Ecto neural progenitor cell (in vitro differentiated cells): Measurements from ENCODE around the gene IGSF11.
"Not testable (repeated sequence)": the region's sequence is repeated elsewhere in the genome, so short reads cannot be mapped to it uniquely, and the experiment has no call there.

Source experiments
- DNase-seq: peaks from one replicate; pipeline ENCODE4 v3.0.0-alpha.2; 2018; ENCODE audit warnings: low spot score

Gene IGSF11

GRCh38 chr3:119034256-119035013, at the start of gene IGSF11:
IGSF11 (minus strand) TSS chr3:119034846; CDS start chr3:119034582, 264 bp downstream.
- DNase-seq: peak; percentile 89

- DNase-seq: no peak
Measured at GRCh38 chr3:119080364-119080763, 45.7 kb upstream of the IGSF11 start.

- DNase-seq: no peak
Measured at GRCh38 chr3:119073258-119074001, 38.8 kb upstream of the IGSF11 start.

GRCh38 chr3:119072451-119072850, 37.8 kb upstream of the IGSF11 start:
- not testable (repeated sequence) for DNase-seq

DNA sequence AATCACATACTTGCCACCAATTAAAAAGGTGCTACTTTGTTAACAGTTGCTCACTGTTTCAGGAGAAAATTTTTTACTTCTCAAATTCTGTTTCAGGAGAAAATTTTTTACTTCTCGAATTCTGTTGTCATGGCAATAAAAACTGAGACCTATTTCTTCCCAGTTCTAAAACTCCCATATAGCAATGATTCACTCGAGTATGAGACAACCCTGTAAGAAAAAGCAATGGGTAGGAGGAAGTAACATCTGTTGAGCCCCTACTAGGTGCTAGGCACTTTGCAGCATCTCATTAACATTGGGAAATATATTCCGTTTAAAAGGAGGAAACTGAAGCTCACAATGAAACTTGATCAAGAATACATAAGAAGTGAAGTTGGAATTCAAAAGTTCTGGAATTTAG, 35.1 kb upstream of the IGSF11 start:
- no peak for DNase-seq

- no peak for DNase-seq
Measured at GRCh38 chr3:119063471-119063870, 28.8 kb upstream of the IGSF11 start.

DNA sequence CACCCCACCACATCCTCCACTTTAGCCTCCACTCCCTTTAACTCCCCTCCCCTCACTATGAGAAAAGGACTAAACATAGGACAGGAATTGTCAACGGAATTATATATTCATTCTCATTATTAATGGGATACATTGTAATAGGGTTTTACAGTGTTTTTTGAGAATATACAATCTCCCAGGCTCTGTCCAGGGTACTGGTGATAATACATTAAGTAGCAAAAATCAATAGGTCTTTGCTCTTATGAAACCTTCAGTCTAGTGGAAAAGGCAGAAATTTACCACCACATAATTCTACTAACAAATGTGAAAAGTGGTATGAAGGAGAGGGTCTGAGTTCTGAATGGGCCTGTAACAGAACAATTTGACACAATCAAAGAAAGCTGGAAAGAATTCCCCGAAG, 28.2 kb upstream of the IGSF11 start:
- DNase-seq: no peak

- DNase-seq: no peak
Measured at GRCh38 chr3:119044593-119044992, 9.9 kb upstream of the IGSF11 start.

DNA sequence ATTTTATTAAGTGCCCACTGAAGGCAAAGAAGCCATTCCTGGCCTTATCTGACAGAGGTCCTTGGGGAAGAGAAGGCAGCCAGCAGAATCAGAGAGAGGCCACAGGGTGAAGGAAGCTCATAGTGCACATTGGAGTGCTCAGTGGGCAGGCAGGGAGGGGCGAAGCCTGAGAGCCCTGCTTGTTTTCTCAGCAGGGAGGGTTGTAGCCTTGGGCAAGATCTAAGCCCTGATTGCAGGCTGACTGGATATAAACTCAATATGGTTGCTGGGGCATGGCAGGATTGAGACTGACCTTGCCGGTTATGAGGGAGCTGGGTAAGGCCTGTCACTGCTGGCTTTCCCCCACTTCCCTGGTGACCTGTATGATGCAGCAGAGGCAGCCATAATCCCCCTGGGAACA, 7.5 kb upstream of the IGSF11 start:
- no peak for DNase-seq

DNA sequence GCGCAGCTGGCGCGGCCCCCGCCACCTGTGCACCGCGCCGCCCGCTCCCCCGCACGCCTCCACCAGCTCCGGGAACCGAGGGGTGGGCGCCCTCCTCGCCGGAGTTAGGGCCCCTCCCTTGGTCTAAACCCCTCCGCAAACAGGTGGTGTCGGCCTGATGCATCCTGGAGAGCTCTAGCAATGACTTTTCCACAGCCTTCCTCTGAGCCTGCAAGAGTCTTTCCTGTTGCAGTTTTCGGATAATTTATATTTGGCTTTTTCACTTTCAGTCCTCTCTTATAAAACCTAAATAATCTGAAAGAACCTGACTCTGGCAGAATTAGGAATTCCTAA, 334 bp upstream of the IGSF11 start:
- DNase-seq: no peak

DNA sequence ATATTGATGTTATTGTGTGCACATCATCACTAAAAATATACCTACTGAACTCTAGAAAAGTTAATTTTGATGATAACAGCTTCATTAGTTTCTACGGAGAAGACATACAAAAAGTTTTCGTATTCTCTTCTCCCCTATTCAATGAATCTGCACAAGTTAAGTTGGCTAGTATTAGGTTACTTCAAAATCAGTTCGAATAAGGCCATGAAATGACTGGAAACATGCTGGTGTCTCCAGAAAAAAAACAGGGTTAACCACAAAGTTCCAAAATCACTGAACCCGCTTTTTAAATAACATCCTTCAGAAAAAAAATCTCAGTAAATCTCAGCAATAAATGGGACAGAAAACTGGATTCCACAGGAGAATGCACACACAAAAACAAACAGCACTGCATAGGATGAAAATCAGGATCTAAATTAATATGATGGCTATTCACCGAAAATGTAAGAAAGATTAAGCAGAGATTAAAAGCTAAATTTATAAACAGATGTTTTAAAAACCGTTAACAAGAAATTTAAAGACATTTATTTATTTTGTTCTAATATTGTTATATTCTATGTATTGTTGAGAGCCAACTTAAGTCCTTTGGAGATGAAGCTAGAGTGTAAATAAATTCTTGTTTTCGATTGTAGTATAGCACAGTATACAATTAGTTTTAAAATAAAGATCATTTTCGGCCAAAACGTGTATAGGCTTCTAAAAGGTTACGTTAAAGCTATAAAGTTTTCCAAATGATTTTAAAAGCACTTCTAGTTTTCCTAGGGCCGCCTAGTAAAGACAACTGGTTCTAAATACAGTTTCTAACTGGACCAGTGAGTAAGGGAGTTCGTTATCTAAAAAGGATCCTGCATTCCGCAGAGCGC, 1.0 kb downstream of the IGSF11 start:
- DNase-seq: no peak

- no peak for DNase-seq
Measured at GRCh38 chr3:119025171-119025795, 9.4 kb downstream of the IGSF11 start.

DNA sequence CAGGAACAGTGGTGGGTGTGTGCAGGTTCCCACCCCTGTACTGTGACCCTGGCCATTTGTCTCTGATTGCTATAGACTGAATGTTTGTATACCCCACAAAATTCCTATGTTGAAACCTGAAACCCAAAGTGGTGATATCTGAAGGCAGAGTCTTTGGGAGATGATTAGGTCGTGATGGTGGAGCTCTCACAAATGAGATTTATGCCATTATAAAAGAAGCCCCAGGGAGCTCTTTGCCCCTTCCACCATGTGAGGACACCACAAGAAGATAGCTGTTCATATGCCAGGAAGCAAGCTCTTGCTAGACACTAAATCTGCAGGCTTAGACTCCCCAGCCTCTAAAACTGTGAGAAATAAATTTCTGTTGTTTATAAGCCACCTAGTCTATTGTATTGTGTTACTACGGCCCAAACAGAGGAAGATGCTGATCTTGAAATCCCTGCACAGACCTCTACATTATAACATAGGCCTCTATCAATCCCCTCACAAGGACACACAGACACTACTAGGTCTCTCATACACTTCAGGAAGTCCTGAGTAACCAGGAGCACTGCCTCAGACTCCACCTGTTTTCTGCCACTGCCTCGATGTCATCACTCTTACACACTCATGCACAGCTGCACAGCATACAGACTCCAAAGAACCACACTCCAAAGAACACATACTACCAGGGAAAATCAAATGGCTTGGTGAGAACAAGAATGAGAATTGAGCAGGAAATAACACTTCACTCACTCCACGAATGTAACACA, 14.7 kb downstream of the IGSF11 start:
- DNase-seq: no peak

- no peak for DNase-seq
Measured at GRCh38 chr3:119018690-119019463, 15.8 kb downstream of the IGSF11 start.

DNA sequence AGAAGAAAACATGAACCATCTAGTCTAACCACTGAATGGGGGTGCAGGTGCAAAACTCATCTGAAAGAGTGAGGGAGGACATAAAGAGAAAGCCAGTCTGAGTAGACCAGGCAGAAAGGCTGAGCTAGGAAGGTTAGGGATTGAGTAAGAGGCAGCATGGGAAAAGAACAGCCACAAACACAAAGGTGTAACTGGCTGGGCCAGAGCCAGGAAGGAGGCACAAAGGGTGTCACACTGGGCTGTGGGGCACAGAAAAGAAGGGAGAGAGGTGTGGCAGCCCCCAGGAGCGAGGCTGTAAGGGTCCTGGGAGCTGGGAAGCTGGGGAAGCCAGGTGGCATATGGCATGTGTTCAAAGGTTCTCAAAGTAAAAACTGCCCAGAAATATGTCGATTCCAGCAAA, 18.7 kb downstream of the IGSF11 start:
- DNase-seq: no peak

- no peak for DNase-seq
Measured at GRCh38 chr3:119013951-119014350, 20.7 kb downstream of the IGSF11 start.

GRCh38 chr3:119011528-119011927, 23.1 kb downstream of the IGSF11 start:
- DNase-seq: no peak

- no peak for DNase-seq
Measured at GRCh38 chr3:118997190-118997589, 37.5 kb downstream of the IGSF11 start.

DNA sequence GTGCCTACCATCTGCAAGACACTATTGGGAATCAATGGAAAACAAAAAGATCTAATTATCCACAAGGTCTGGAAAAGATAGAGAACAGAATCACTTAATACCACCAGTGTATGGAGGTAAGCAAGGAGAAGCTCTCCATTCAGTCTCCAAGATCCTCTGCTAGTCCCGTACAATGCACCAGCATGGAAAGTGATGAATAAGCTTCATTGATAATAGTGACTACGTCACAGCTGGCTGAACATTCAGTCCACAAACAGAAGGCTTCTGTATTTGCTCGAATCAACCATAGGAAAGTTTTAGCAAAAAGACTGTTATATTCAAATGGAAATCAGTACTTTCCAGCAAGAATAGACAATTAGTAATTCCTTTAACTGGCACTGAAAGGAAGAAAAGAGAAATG, 42.9 kb downstream of the IGSF11 start:
- DNase-seq: no peak

- no peak for DNase-seq
Measured at GRCh38 chr3:118990823-118991560, 43.7 kb downstream of the IGSF11 start.
